ENCODE measurements around the gene APOBEC3B.
"Not testable (repeated sequence)": the region's sequence is repeated elsewhere in the genome, so short reads cannot be mapped to it uniquely, and the experiment has no call there.

Gene APOBEC3B

GRCh38 chr22:38981992-38982927 is at the start of gene APOBEC3B:
TSS of gene APOBEC3B (plus strand) at chr22:38982347. CDS start at chr22:38982454, 107 bp downstream.
- peak; percentile 52 for DNase-seq

- DNase-seq, result no peak
These were observed 47.1 kb upstream of the APOBEC3B start for GRCh38 chr22:38935023-38935422.

GRCh38 chr22:38935616-38936015 is 46.5 kb upstream of the APOBEC3B start:
- DNase-seq, result no peak

- no peak for DNase-seq
These were observed 45.6 kb upstream of the APOBEC3B start for GRCh38 chr22:38936562-38936961.

- DNase-seq, result no peak
These were observed 45.1 kb upstream of the APOBEC3B start for GRCh38 chr22:38937036-38937435.

GRCh38 chr22:38937541-38937940 is 44.6 kb upstream of the APOBEC3B start:
- no peak for DNase-seq

GRCh38 chr22:38938221-38938620 is 43.9 kb upstream of the APOBEC3B start:
- no peak for DNase-seq

GRCh38 chr22:38938925-38939324 is 43.2 kb upstream of the APOBEC3B start:
- DNase-seq, result no peak

GRCh38 chr22:38940811-38941384 is 41.2 kb upstream of the APOBEC3B start:
- DNase-seq, result no peak

GRCh38 chr22:38941488-38941987 is 40.6 kb upstream of the APOBEC3B start:
- no peak for DNase-seq

- DNase-seq, result no peak
These were observed 39.4 kb upstream of the APOBEC3B start for GRCh38 chr22:38942702-38943101.

GRCh38 chr22:38943201-38943600 is 38.9 kb upstream of the APOBEC3B start:
- no peak for DNase-seq

GRCh38 chr22:38943882-38944281 is 38.3 kb upstream of the APOBEC3B start:
- DNase-seq, result no peak

GRCh38 chr22:38944653-38945052 is 37.5 kb upstream of the APOBEC3B start:
- DNase-seq, result no peak

GRCh38 chr22:38945706-38946338 is 36.3 kb upstream of the APOBEC3B start:
- DNase-seq, result not testable (repeated sequence)

- no peak for DNase-seq
These were observed 35.4 kb upstream of the APOBEC3B start for GRCh38 chr22:38946771-38947170.

- no peak for DNase-seq
These were observed 34.6 kb upstream of the APOBEC3B start for GRCh38 chr22:38947321-38948140.

- DNase-seq, result no peak
These were observed 33.8 kb upstream of the APOBEC3B start for GRCh38 chr22:38948181-38948940.

GRCh38 chr22:38949889-38950405 is 32.2 kb upstream of the APOBEC3B start:
- DNase-seq, result no peak

GRCh38 chr22:38950527-38951295 is 31.4 kb upstream of the APOBEC3B start:
- DNase-seq, result no peak

GRCh38 chr22:38951734-38952133 is 30.4 kb upstream of the APOBEC3B start:
- DNase-seq, result no peak

Data from NCI-H1048 (cell line).